Naive B cell (primary cell): ENCODE measurements around the gene NCKAP5. TPM values are rescaled to one million over a fixed set of nuclear protein-coding genes. Genes with fewer than 3 reads are reported as not detected.
A peak's percentile ranks its signal among the peaks of the same experiment; 100 is the strongest.

Experiments
- ATAC-seq, 2 donors: fragments of 150-1000 bp; cut with Tn5 transposase; 2 replicates each; pipeline ENCODE4 v1.10.0; 2021; ENCODE audit warnings: low read depth in 2 of 2, mild to moderate bottlenecking in 2 of 2, moderate library complexity in 2 of 2
- DNase-seq: peaks from one replicate; pipeline ENCODE4 v3.0.0; 2022
- H3K27ac Mint-ChIP-seq, 6 donors: one replicate each; pipeline ENCODE4 v1.8.0; 2020 to 2022; ENCODE audit warnings: mild to moderate bottlenecking in 6 of 6, mixed read lengths in 6 of 6, moderate library complexity in 5 of 6, inconsistent platforms in 2 of 6
- H3K27me3 Mint-ChIP-seq, 3 donors: one replicate each; pipeline ENCODE4 v1.8.0; 2021 to 2022; ENCODE audit warnings: mixed read lengths in 3 of 3, mild to moderate bottlenecking in 1 of 3
- H3K36me3 Mint-ChIP-seq, 2 donors: one replicate each; pipeline ENCODE4 v1.8.0; 2020 to 2022; ENCODE audit warnings: mixed read lengths in 2 of 2, inconsistent platforms in 1 of 2, mild to moderate bottlenecking in 1 of 2
- H3K4me1 Mint-ChIP-seq, 3 donors: one replicate each; pipeline ENCODE4 v1.8.0; 2020 to 2022; ENCODE audit warnings: mixed read lengths in 3 of 3, inconsistent platforms in 1 of 3, mild to moderate bottlenecking in 1 of 3, moderate library complexity in 1 of 3
- H3K4me3 Mint-ChIP-seq, 8 donors: one replicate each; pipeline ENCODE4 v1.8.0; 2020 to 2022; ENCODE audit warnings: mild to moderate bottlenecking in 8 of 8, mixed read lengths in 8 of 8, moderate library complexity in 8 of 8, inconsistent platforms in 2 of 8
- H3K9me3 Mint-ChIP-seq, 7 donors: one replicate each; pipeline ENCODE4 v1.8.0; 2020 to 2022; ENCODE audit warnings: mixed read lengths in 7 of 7, mild to moderate bottlenecking in 5 of 7, inconsistent platforms in 2 of 7, moderate library complexity in 1 of 7
- polyA plus RNA-seq, 6 donors: library from polyadenylated mRNA; unstranded; fragments of 300-500 nt; fragmentation: Illumina TruSeq; gene quantifications; one replicate each; pipeline ENCODE4 v1.2.3, GENCODE V29; 2021; ENCODE audit warnings: low read depth in 6 of 6

Gene NCKAP5
- polyA plus RNA-seq, 6 donors from 2014 or later, result 0.10 to 0.21 TPM; not detected in 4

DNA sequence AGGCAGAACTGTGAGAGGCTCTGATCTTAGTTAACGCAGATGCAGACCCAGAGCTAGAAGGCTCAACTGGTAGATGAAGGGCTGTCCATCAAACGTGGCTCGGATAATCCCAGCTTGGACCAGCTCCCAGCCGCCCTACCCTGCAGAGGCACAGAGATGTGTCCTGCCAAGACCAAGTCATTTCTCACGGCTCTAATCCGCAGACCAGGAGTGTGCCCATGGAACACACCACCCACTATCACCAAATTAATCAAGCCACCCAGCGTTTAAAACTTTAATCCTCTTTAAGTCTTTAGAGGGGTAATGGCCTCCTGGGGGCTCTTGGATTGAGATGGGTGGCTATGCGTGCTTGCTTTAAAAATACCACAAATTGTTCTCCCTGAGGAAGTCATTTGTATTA, 915.8 kb downstream of the NCKAP5 start:
- ATAC-seq (no peak), DNase-seq (no peak)
- Mint-ChIP-seq H3K36me3 (no peaks in the 10 kb centered on the region), H3K27me3 (peaks cover 0 to 13% (median 8%) of the 10 kb centered on the region in 3 donors), H3K9me3 (peaks cover 0 to 3% (median 2%) of the 10 kb centered on the region in 7 donors), H3K4me3 (no peak overlapping the region), H3K4me1 (no peaks in the 10 kb centered on the region), H3K27ac (no peak overlapping the region)

DNA sequence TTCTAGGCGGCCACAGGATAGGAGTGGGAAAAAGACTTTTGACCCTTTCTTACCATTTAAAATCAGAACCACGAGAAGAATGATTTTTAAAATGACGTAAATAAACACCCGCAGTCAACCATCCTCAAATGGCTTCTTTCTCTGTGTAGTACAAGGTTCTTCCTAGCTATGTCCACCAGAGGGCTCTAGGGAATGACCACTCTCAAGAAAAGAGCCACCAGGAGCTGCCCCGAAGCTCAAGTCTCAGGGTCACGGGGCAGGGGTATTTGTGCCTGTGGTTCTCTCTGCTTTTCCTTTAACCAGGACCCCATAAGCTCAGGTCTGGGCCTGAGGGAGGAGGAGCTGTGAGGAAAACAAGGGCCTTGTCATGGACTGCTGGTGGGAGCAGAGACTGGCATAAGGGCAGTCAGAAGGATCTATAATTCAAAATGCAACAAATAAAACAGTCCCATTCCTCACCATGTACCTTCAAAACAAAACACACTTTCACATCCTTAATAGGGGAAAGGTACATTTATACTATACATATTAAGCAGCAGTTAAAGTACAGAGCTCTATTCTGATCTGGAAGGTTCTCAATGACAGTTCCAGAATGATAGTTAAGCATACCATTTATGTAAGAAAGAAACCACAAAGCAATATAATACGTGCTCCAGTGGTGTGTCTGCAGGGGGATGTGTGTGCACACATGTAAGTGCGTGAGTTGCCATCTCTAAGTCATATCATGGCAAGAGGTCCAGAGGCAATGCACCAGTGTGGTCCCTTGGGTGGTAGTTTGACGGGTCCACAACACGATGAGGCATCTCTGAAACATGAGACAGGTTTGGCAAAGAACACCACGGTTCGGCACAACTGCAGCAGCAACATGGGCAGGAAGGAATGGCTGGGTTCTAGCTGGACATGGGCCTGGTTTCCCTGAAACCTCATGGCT, 916.9 kb downstream of the NCKAP5 start:
- Mint-ChIP-seq H3K36me3 (no peaks in the 10 kb centered on the region), H3K4me1 (no peaks in the 10 kb centered on the region), H3K27me3 (peaks cover 0 to 13% (median 8%) of the 10 kb centered on the region in 3 donors), H3K4me3 (no peak overlapping the region), H3K27ac (no peak overlapping the region), H3K9me3 (peaks cover 0 to 3% (median 0%) of the 10 kb centered on the region in 7 donors)
- no peak for ATAC-seq
- no peak for DNase-seq

DNA sequence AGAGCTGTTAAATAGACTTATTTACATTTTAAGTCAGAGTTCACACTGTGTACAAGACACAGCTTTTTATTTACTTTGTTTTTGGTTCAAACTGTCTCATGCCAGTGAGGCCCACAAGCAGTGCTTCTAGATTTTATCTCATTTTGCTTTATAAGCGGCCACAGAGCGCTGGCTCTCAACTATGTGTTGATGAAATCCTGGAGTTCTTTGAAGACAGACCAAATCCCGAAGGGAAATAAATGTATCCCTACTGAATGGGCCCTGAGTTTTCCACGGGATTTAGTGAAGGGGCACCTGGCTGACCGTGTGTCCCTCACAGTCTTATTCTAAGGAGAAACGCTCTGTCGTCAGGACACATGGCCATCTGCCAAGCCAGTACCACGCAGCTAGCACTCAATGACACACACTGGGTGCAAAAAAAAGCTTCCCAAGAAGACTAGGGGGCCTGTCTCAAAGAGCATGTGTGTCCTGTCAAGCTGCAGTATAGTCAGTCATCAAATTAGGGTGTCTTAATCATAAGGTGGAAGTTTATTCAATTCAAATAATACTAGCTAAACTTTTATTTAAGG, 921.6 kb downstream of the NCKAP5 start:
- H3K4me1 Mint-ChIP-seq, result peaks cover 0 to 6% (median 0%) of the 10 kb centered on the region in 3 donors
- H3K27me3 Mint-ChIP-seq, result peaks cover 0 to 19% (median 15%) of the 10 kb centered on the region in 3 donors
- peak overlapping the region in 1 of 8 donors; percentile 2 for H3K4me3 Mint-ChIP-seq
- DNase-seq (no peak), ATAC-seq (no peak)
- no peak overlapping the region for H3K27ac Mint-ChIP-seq
- no peaks in the 10 kb centered on the region for H3K36me3 Mint-ChIP-seq
- H3K9me3 Mint-ChIP-seq, result peaks cover 0 to 2% (median 0%) of the 10 kb centered on the region in 7 donors

DNA sequence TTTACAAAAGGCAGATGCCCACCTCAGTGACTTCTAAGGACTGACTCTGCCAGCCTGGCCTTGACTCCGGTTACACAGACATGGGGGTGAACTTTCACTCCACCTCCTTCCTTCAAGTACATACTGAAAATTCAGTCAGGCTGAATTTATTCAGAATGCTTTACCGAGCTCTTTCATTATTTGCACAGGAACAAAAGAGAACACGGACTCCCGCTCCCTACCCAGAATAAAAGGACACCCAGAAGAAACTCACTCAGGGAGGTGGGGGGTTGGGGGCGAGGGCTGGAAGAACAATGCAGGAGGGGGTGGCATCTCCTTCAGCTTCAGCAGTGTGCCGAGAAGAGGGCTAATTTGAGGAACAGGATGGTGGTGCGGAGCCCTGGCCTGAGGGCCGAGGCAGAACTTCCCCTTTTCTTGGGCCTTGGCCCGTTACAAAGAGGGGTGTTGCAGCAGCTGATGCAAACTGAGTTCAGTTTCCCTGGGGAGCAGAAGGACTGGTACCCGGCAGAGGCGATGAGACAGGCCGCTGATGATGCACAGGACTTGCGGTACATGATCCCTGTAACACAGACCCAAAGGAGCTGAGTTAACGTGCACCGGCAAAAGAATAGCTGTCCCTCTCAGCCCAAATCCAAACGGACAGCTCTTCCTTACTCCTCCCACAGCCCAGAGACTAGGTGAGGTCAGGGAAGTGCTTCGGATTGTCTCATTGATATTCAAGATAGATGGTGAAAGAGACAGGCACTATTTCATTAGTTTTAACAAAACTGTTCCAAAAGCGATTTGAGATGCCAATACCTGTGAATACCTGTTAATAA, 922.3 kb downstream of the NCKAP5 start:
- no peak for DNase-seq
- Mint-ChIP-seq H3K9me3 (peaks cover 0 to 2% (median 0%) of the 10 kb centered on the region in 7 donors), H3K4me3 (peak overlapping the region in 1 of 8 donors; percentile 42), H3K4me1 (peaks cover 0 to 6% (median 0%) of the 10 kb centered on the region in 3 donors), H3K27me3 (peaks cover 0 to 19% (median 15%) of the 10 kb centered on the region in 3 donors), H3K36me3 (no peaks in the 10 kb centered on the region), H3K27ac (no peak overlapping the region)
- peak; percentile 45 to 78 for ATAC-seq

GRCh38 chr2:132645176-132645575, 923.1 kb downstream of the NCKAP5 start:
- Mint-ChIP-seq H3K27ac (peak overlapping the region in 1 of 6 donors; percentile 57), H3K36me3 (no peaks in the 10 kb centered on the region)

GRCh38 chr2:132642415-132642814, 925.8 kb downstream of the NCKAP5 start:
- peaks cover 0 to 3% (median 0%) of the 10 kb centered on the region in 7 donors for H3K9me3 Mint-ChIP-seq
- peaks cover 0 to 7% (median 6%) of the 10 kb centered on the region in 3 donors for H3K27me3 Mint-ChIP-seq
- no peak for ATAC-seq

More at GRCh38 chr2:132645176-132645575, 923.1 kb downstream of the NCKAP5 start:
- Mint-ChIP-seq H3K9me3 (peaks cover 0 to 2% (median 0%) of the 10 kb centered on the region in 7 donors), H3K4me3 (peak overlapping the region in 3 of 8 donors; percentile 22 to 63 (median 42)), H3K27me3 (peaks cover 0 to 19% (median 15%) of the 10 kb centered on the region in 3 donors), H3K4me1 (peaks cover 0 to 6% (median 0%) of the 10 kb centered on the region in 3 donors)
- DNase-seq, result no peak
- peak in 1 of 2 donors; percentile 7 for ATAC-seq

DNA sequence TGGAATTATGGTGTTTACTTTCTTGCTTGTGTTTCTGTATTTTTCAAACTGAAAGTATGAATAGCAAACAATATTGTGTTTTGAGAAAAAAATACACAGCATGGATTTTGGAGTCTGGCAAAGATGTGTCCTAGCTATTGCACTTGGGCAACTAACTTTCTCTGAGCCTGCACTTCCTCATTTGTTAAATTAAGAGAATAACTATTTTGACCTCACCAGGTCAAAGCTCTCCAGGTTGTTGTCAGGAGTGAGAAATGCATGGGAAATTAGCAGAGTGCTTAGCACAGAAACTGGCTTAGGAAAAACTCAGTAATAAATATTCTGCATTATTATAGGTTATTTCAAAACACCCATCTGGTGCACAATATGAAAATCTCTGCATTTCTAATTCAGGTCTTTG, 926.4 kb downstream of the NCKAP5 start:
- Mint-ChIP-seq H3K4me3 (no peak overlapping the region), H3K27me3 (peaks cover 0 to 7% (median 6%) of the 10 kb centered on the region in 3 donors), H3K27ac (no peak overlapping the region), H3K4me1 (peaks cover 0 to 6% (median 0%) of the 10 kb centered on the region in 3 donors), H3K9me3 (peaks cover 0 to 3% (median under 1%) of the 10 kb centered on the region in 7 donors), H3K36me3 (no peaks in the 10 kb centered on the region)
- ATAC-seq (no peak), DNase-seq (no peak)

More at GRCh38 chr2:132642415-132642814, 925.8 kb downstream of the NCKAP5 start:
- H3K27ac Mint-ChIP-seq, result no peak overlapping the region
- H3K36me3 Mint-ChIP-seq, result no peaks in the 10 kb centered on the region
- H3K4me1 Mint-ChIP-seq, result peaks cover 0 to 6% (median 0%) of the 10 kb centered on the region in 3 donors
- H3K4me3 Mint-ChIP-seq, result no peak overlapping the region
- DNase-seq, result no peak

- H3K36me3 Mint-ChIP-seq, result no peaks in the 10 kb centered on the region
- no peak overlapping the region for H3K4me3 Mint-ChIP-seq
- DNase-seq, result no peak
- peaks cover 0 to 2% (median 0%) of the 10 kb centered on the region in 3 donors for H3K4me1 Mint-ChIP-seq
- H3K27me3 Mint-ChIP-seq, result peaks cover 0 to 10% (median 7%) of the 10 kb centered on the region in 3 donors
- no peak for ATAC-seq
- H3K9me3 Mint-ChIP-seq, result peaks cover 0 to 4% (median 4%) of the 10 kb centered on the region in 7 donors
- no peak overlapping the region for H3K27ac Mint-ChIP-seq
These were observed 928.1 kb downstream of the NCKAP5 start for GRCh38 chr2:132640116-132640515.

DNA sequence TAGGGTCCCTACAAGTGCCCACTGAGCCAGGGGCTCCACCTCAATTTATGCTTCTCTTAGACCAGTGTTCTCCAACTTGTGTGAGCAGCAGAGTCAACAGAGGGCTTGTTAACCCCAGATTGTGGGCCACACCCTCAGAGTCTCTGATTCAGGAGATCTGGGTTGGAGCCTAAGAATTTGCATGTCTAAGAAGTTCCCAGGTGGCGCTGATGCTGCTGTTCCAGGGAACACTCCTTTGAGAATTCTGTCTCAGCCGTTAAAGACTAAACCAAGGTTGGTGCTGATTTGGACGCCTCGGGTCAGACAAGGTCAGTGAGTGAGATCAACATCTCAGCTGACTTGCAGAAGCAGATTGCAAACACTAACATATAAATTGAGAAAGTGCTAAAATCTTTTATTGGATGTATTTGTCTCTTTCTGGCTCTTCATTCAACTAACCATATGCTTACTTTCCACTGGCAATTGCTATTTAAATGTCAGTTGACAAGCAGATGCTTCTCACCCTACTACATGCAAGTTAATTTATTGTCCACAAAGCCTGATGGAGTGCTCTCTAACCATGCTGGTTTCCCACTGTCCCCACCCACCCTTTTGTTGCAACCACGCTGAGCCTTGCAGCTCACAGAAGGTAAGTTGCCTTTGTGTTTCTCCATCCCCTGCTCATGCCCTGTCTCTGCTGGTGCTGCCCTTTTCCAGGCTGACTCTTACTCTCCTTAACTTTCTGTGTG, 929.8 kb downstream of the NCKAP5 start:
- H3K36me3 Mint-ChIP-seq, result no peaks in the 10 kb centered on the region
- peak overlapping the region in 1 of 6 donors; percentile 60 for H3K27ac Mint-ChIP-seq

GRCh38 chr2:132636346-132636745, 931.9 kb downstream of the NCKAP5 start:
- DNase-seq (no peak), ATAC-seq (no peak)
- Mint-ChIP-seq H3K9me3 (peaks cover 4 to 12% (median 6%) of the 10 kb centered on the region in 7 donors), H3K27ac (peak overlapping the region in 1 of 6 donors; percentile 58), H3K4me1 (no peaks in the 10 kb centered on the region), H3K27me3 (peaks cover 0 to 8% (median 0%) of the 10 kb centered on the region in 3 donors), H3K4me3 (no peak overlapping the region), H3K36me3 (no peaks in the 10 kb centered on the region)

More for the DNA sequence above, 929.8 kb downstream of the NCKAP5 start:
- DNase-seq (no peak), ATAC-seq (no peak)
- Mint-ChIP-seq H3K4me1 (no peaks in the 10 kb centered on the region), H3K4me3 (no peak overlapping the region), H3K27me3 (peaks cover 0 to 8% (median 0%) of the 10 kb centered on the region in 3 donors), H3K9me3 (peaks cover 4 to 9% (median 5%) of the 10 kb centered on the region in 7 donors)

- Mint-ChIP-seq H3K27ac (no peak overlapping the region), H3K4me1 (no peaks in the 10 kb centered on the region), H3K4me3 (peak overlapping the region in 1 of 8 donors; percentile 21), H3K9me3 (peaks cover 2 to 20% (median 7%) of the 10 kb centered on the region in 7 donors), H3K36me3 (no peaks in the 10 kb centered on the region), H3K27me3 (peaks cover 6 to 13% (median 8%) of the 10 kb centered on the region in 3 donors)
- DNase-seq, result no peak
- no peak for ATAC-seq
These were observed 934.6 kb downstream of the NCKAP5 start for GRCh38 chr2:132633635-132634034.

DNA sequence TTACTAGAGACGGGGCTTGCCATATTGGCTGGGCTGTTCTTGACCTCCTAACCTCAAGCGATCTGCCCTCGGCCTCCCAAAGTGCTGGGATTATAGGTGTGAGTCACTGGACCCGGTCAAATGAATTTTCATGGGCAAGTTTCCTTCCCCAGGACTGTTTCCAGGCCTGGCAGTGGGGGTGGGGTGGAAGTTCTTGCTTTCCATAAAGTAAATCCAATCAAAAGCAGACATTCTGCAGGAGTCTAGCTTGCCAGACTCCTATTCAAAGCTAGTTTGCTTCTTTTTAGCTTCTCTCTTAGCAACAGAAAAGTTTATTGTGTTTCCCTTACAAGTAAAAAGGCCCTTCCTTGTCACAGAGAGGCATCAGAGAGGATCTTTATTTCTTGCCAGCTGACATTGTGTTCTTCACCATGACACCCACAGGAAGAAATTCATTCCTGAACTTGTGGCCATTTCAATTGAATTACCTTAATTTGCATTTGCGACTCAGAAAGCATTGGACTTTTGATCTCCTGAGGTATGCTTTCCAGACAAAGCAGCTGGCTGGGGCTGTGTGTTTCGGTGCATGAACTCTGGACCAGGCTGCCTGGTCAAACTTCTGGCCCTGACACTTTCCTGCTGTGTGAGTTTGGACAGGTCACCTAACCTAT, 936.1 kb downstream of the NCKAP5 start:
- H3K27me3 Mint-ChIP-seq, result peaks cover 6 to 13% (median 8%) of the 10 kb centered on the region in 3 donors
- no peaks in the 10 kb centered on the region for H3K36me3 Mint-ChIP-seq
- no peaks in the 10 kb centered on the region for H3K4me1 Mint-ChIP-seq
- DNase-seq (no peak), ATAC-seq (no peak)
- H3K9me3 Mint-ChIP-seq, result peaks cover 2 to 20% (median 6%) of the 10 kb centered on the region in 7 donors
- H3K27ac Mint-ChIP-seq, result no peak overlapping the region
- no peak overlapping the region for H3K4me3 Mint-ChIP-seq
